Measurements from ENCODE around the gene MLXIP.

MLXIP gene

GRCh38 chr12:122057007-122057735 lies 21.4 kb upstream of the MLXIP start:
- Histone ChIP-seq H3K4me3 (ENCODE audit: low read length) (no peak overlapping the region), H3K36me3 (ENCODE audit: insufficient read depth, low read depth, low read length) (peaks cover 54% of the 10 kb centered on the region)

GRCh38 chr12:122057769-122058168 lies 20.8 kb upstream of the MLXIP start:
- Histone ChIP-seq H3K9me3 (ENCODE audit: insufficient read depth, low read depth, low read length) (no peaks in the 10 kb centered on the region), H3K36me3 (ENCODE audit: insufficient read depth, low read depth, low read length) (peaks cover 54% of the 10 kb centered on the region), H3K9ac (ENCODE audit: low read depth, low read length) (no peak overlapping the region), H3K27ac (ENCODE audit: low read length) (no peak overlapping the region), H3K4me3 (ENCODE audit: low read length) (no peak overlapping the region), H3K4me1 (ENCODE audit: insufficient read depth, low read length) (no peaks in the 10 kb centered on the region), H3K27me3 (ENCODE audit: insufficient read depth, low read length) (no peaks in the 10 kb centered on the region)

More at GRCh38 chr12:122057007-122057735, 21.4 kb upstream of the MLXIP start:
- Histone ChIP-seq H3K27ac (ENCODE audit: low read length) (no peak overlapping the region), H3K27me3 (ENCODE audit: insufficient read depth, low read length) (no peaks in the 10 kb centered on the region), H3K9me3 (ENCODE audit: insufficient read depth, low read depth, low read length) (no peaks in the 10 kb centered on the region), H3K4me1 (ENCODE audit: insufficient read depth, low read length) (no peaks in the 10 kb centered on the region), H3K9ac (ENCODE audit: low read depth, low read length) (no peak overlapping the region)

GRCh38 chr12:122058549-122059149 lies 19.9 kb upstream of the MLXIP start:
- peaks cover 5% of the 10 kb centered on the region for H3K4me1 ChIP-seq (ENCODE audit: insufficient read depth, low read length)
- no peak overlapping the region for H3K4me3 ChIP-seq (ENCODE audit: low read length)
- H3K9me3 ChIP-seq (ENCODE audit: insufficient read depth, low read depth, low read length), result no peaks in the 10 kb centered on the region
- H3K27ac ChIP-seq (ENCODE audit: low read length), result no peak overlapping the region
- H3K27me3 ChIP-seq (ENCODE audit: insufficient read depth, low read length), result no peaks in the 10 kb centered on the region
- H3K36me3 ChIP-seq (ENCODE audit: insufficient read depth, low read depth, low read length), result peaks cover 54% of the 10 kb centered on the region
- no peak overlapping the region for H3K9ac ChIP-seq (ENCODE audit: low read depth, low read length)

DNA sequence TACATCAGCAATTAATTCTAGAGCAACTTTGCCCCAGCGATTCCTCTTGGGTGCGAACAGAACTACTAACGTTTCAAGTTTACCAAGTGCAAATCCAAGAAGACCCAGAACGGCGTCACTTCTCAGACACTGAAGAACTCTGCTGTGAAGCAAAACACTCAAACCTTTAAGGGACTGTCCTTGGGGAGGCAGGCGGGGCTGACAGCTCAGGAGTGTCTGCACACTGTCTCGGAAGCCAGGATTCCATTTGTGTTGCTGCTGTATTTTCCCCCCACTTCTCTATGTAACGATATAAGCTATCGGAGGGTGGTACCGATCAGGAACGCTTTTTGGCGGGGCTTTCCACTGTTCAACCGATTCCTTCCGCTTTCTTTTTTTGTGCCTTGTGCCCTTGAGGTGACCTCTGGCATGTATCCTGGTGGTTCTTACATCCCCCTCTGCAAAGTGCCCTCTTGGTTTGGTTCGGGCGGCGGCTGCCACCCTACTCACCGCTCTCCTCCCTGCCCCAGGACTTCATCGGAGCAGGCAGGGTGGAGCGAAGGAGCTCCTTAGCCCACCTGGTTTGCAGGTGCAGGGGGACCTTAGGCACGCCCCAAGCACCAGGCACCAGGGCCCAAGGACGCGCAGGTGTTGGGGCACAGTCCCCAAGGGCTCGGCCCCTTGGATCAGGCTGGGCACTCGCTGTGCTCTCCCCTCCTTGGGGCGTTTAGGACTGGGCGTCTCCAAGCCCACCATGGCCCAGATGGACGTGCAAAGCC lies 19.2 kb upstream of the MLXIP start:
- no peaks in the 10 kb centered on the region for H3K27me3 ChIP-seq (ENCODE audit: insufficient read depth, low read length)

DNA sequence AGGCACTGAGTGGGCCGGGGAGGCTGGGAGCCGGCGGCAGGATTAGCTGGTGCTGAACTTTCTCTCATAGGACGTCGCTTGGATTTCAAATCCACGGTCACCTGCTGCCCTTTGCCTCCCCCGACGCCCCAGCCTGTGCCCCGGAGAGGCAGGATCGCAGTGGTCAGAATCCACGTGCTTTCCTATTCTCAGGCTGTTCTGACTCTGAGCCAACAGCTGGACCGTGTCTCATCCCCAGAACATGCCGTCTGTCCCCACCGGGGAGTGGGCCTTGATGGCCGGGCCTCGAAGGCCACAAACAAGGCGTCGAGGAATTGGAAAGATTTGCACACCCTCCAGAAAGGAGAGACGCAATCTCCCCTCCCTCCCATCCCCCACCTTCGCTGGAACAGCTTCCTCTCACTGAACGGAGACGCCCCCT lies 18.5 kb upstream of the MLXIP start:
- Histone ChIP-seq H3K27ac (ENCODE audit: low read length) (no peak overlapping the region), H3K4me3 (ENCODE audit: low read length) (no peak overlapping the region), H3K27me3 (ENCODE audit: insufficient read depth, low read length) (no peaks in the 10 kb centered on the region), H3K4me1 (ENCODE audit: insufficient read depth, low read length) (peaks cover 10% of the 10 kb centered on the region), H3K9ac (ENCODE audit: low read depth, low read length) (no peak overlapping the region), H3K36me3 (ENCODE audit: insufficient read depth, low read depth, low read length) (peaks cover 49% of the 10 kb centered on the region), H3K9me3 (ENCODE audit: insufficient read depth, low read depth, low read length) (no peaks in the 10 kb centered on the region)

More for the DNA sequence above, 19.2 kb upstream of the MLXIP start:
- H3K4me1 ChIP-seq (ENCODE audit: insufficient read depth, low read length), result peaks cover 5% of the 10 kb centered on the region
- H3K9me3 ChIP-seq (ENCODE audit: insufficient read depth, low read depth, low read length), result no peaks in the 10 kb centered on the region
- peaks cover 54% of the 10 kb centered on the region for H3K36me3 ChIP-seq (ENCODE audit: insufficient read depth, low read depth, low read length)
- H3K9ac ChIP-seq (ENCODE audit: low read depth, low read length), result no peak overlapping the region
- no peak overlapping the region for H3K4me3 ChIP-seq (ENCODE audit: low read length)
- H3K27ac ChIP-seq (ENCODE audit: low read length), result no peak overlapping the region

- peaks cover 37% of the 10 kb centered on the region for H3K36me3 ChIP-seq (ENCODE audit: insufficient read depth, low read depth, low read length)
- no peaks in the 10 kb centered on the region for H3K9me3 ChIP-seq (ENCODE audit: insufficient read depth, low read depth, low read length)
Measured at GRCh38 chr12:122061253-122061652, 17.3 kb upstream of the MLXIP start.

GRCh38 chr12:122062832-122063693 lies 15.5 kb upstream of the MLXIP start:
- no peaks in the 10 kb centered on the region for H3K27me3 ChIP-seq (ENCODE audit: insufficient read depth, low read length)
- H3K9ac ChIP-seq (ENCODE audit: low read depth, low read length), result peak overlapping the region; percentile 43; the same call in 1 of the 2 replicates
- peak overlapping the region; percentile 17 for H3K27ac ChIP-seq (ENCODE audit: low read length)
- peaks cover 22% of the 10 kb centered on the region for H3K36me3 ChIP-seq (ENCODE audit: insufficient read depth, low read depth, low read length)
- H3K4me1 ChIP-seq (ENCODE audit: insufficient read depth, low read length), result peaks cover 13% of the 10 kb centered on the region
- H3K9me3 ChIP-seq (ENCODE audit: insufficient read depth, low read depth, low read length), result no peaks in the 10 kb centered on the region
- no peak overlapping the region for H3K4me3 ChIP-seq (ENCODE audit: low read length)

More at GRCh38 chr12:122061253-122061652, 17.3 kb upstream of the MLXIP start:
- no peak overlapping the region for H3K27ac ChIP-seq (ENCODE audit: low read length)
- H3K9ac ChIP-seq (ENCODE audit: low read depth, low read length), result no peak overlapping the region
- H3K4me3 ChIP-seq (ENCODE audit: low read length), result no peak overlapping the region
- H3K4me1 ChIP-seq (ENCODE audit: insufficient read depth, low read length), result peaks cover 13% of the 10 kb centered on the region
- H3K27me3 ChIP-seq (ENCODE audit: insufficient read depth, low read length), result no peaks in the 10 kb centered on the region

GRCh38 chr12:122063694-122064024 lies 14.9 kb upstream of the MLXIP start:
- no peaks in the 10 kb centered on the region for H3K9me3 ChIP-seq (ENCODE audit: insufficient read depth, low read depth, low read length)
- peaks cover 22% of the 10 kb centered on the region for H3K36me3 ChIP-seq (ENCODE audit: insufficient read depth, low read depth, low read length)
- H3K9ac ChIP-seq (ENCODE audit: low read depth, low read length), result peak overlapping the region; percentile 43; the same call in 1 of the 2 replicates
- H3K27ac ChIP-seq (ENCODE audit: low read length), result no peak overlapping the region
- H3K27me3 ChIP-seq (ENCODE audit: insufficient read depth, low read length), result no peaks in the 10 kb centered on the region
- H3K4me1 ChIP-seq (ENCODE audit: insufficient read depth, low read length), result peaks cover 13% of the 10 kb centered on the region
- no peak overlapping the region for H3K4me3 ChIP-seq (ENCODE audit: low read length)

- Histone ChIP-seq H3K27me3 (ENCODE audit: insufficient read depth, low read length) (no peaks in the 10 kb centered on the region), H3K36me3 (ENCODE audit: insufficient read depth, low read depth, low read length) (peaks cover 18% of the 10 kb centered on the region), H3K4me3 (ENCODE audit: low read length) (peak overlapping the region; percentile 50), H3K9me3 (ENCODE audit: insufficient read depth, low read depth, low read length) (no peaks in the 10 kb centered on the region), H3K27ac (ENCODE audit: low read length) (no peak overlapping the region), H3K9ac (ENCODE audit: low read depth, low read length) (peak overlapping the region; percentile 25; the same call in 1 of the 2 replicates), H3K4me1 (ENCODE audit: insufficient read depth, low read length) (peaks cover 13% of the 10 kb centered on the region)
Measured at GRCh38 chr12:122064025-122064777, 14.4 kb upstream of the MLXIP start.

GRCh38 chr12:122064780-122065588 lies 13.6 kb upstream of the MLXIP start:
- peak overlapping the region; percentile 50 for H3K4me3 ChIP-seq (ENCODE audit: low read length)
- no peaks in the 10 kb centered on the region for H3K27me3 ChIP-seq (ENCODE audit: insufficient read depth, low read length)
- peaks cover 13% of the 10 kb centered on the region for H3K4me1 ChIP-seq (ENCODE audit: insufficient read depth, low read length)
- H3K36me3 ChIP-seq (ENCODE audit: insufficient read depth, low read depth, low read length), result peaks cover 13% of the 10 kb centered on the region; the same call in 1 of the 2 replicates
- H3K9me3 ChIP-seq (ENCODE audit: insufficient read depth, low read depth, low read length), result no peaks in the 10 kb centered on the region
- H3K9ac ChIP-seq (ENCODE audit: low read depth, low read length), result peak overlapping the region; percentile 25; the same call in 1 of the 2 replicates
- H3K27ac ChIP-seq (ENCODE audit: low read length), result no peak overlapping the region
